CD8-positive, alpha-beta memory T cell (primary cell): ENCODE measurements around the gene GSC2. TPM values are rescaled to one million over a fixed set of nuclear protein-coding genes. Genes with fewer than 3 reads are reported as not detected.

Experiments
- CTCF ChIA-PET: fragments of 350-600 bp; sonication (Branson Sonifier 250); formaldehyde crosslinking; loops from one replicate; lab custom pipeline; 2021; ENCODE audit warnings: antibody characterized with exemption; lab: Charles Lee
- POLR2A ChIA-PET: fragments of 350-600 bp; sonication (Branson Sonifier 250); formaldehyde crosslinking; loops from one replicate; lab custom pipeline; 2021; ENCODE audit warnings: antibody characterized with exemption; lab: Charles Lee
- DNase-seq, 5 donors: peaks; one replicate each; pipeline versions ENCODE4 v3.0.0 to v3.0.0-alpha.2; 2020 to 2022; ENCODE audit warnings: mixed read lengths in 1 of 5
- H3K27ac ChIP-seq: one replicate; pipeline ENCODE4 v1.7.0; 2013; ENCODE audit warnings: low read depth, mild to moderate bottlenecking, low read length, moderate library complexity
- H3K27me3 ChIP-seq: 2 replicates; pipeline ENCODE4 v1.7.0; 2013; ENCODE audit warnings: low read length, mild to moderate bottlenecking; ENCODE audit not compliant: insufficient read depth, poor library complexity, severe bottlenecking
- H3K36me3 ChIP-seq: 2 replicates; pipeline ENCODE4 v1.7.0; 2013; ENCODE audit warnings: mild to moderate bottlenecking, low read length, moderate library complexity; ENCODE audit not compliant: insufficient read depth
- H3K4me1 ChIP-seq: 2 replicates; pipeline ENCODE4 v1.7.0; 2013; ENCODE audit warnings: mild to moderate bottlenecking, low read length, moderate library complexity; ENCODE audit not compliant: insufficient read depth
- H3K4me3 ChIP-seq: 2 replicates; pipeline ENCODE4 v1.7.0; 2013; ENCODE audit warnings: mild to moderate bottlenecking, low read length
- H3K9me3 ChIP-seq: 2 replicates; pipeline ENCODE4 v1.7.0; 2013; ENCODE audit warnings: mild to moderate bottlenecking, low read length
- H3K27ac Mint-ChIP-seq, 8 donors: one replicate each; pipeline ENCODE4 v1.8.0; 2020 to 2021; ENCODE audit warnings: mixed read lengths in 8 of 8, mild to moderate bottlenecking in 6 of 8, inconsistent platforms in 3 of 8, moderate library complexity in 3 of 8
- H3K27me3 Mint-ChIP-seq, 2 donors: one replicate each; pipeline ENCODE4 v1.8.0; 2020 to 2021; ENCODE audit warnings: mixed read lengths in 2 of 2, mild to moderate bottlenecking in 1 of 2, moderate library complexity in 1 of 2
- H3K36me3 Mint-ChIP-seq, 3 donors: one replicate each; pipeline ENCODE4 v1.8.0; 2020 to 2021; ENCODE audit warnings: mixed read lengths in 3 of 3, inconsistent platforms in 1 of 3, mild to moderate bottlenecking in 1 of 3
- H3K4me1 Mint-ChIP-seq, 3 donors: one replicate each; pipeline ENCODE4 v1.8.0; 2020 to 2021; ENCODE audit warnings: mixed read lengths in 3 of 3, inconsistent platforms in 1 of 3, mild to moderate bottlenecking in 1 of 3
- H3K4me3 Mint-ChIP-seq, 7 donors: one replicate each; pipeline ENCODE4 v1.8.0; 2020 to 2021; ENCODE audit warnings: mixed read lengths in 7 of 7, mild to moderate bottlenecking in 6 of 7, moderate library complexity in 4 of 7, inconsistent platforms in 2 of 7
- H3K9me3 Mint-ChIP-seq, 5 donors: one replicate each; pipeline ENCODE4 v1.8.0; 2020 to 2022; ENCODE audit warnings: mixed read lengths in 5 of 5, mild to moderate bottlenecking in 3 of 5, moderate library complexity in 2 of 5, inconsistent platforms in 1 of 5
- polyA plus RNA-seq: library from polyadenylated mRNA; unstranded; fragments of 300-500 nt; fragmentation: Illumina TruSeq; gene quantifications from one replicate; pipeline ENCODE4 v1.2.3, GENCODE V29; 2021
- total RNA-seq, 2 experiments: library from RNA; stranded (reverse); gene quantifications; one replicate each; pipeline ENCODE4 v1.2.3, GENCODE V29; 2021

GSC2 gene
- total and polyA plus RNA-seq, 3 experiments from 2014 or later: not detected

GRCh38 chr22:19176175-19176643, 26.1 kb upstream of the GSC2 start:
- Mint-ChIP-seq H3K4me3 (peak overlapping the region; percentile 17 to 71 (median 66)), H3K36me3 (peaks cover 0 to 9% (median 0%) of the 10 kb centered on the region in 3 donors), H3K4me1 (peaks cover 16 to 43% (median 22%) of the 10 kb centered on the region in 3 donors), H3K27ac (peak overlapping the region in 4 of 8 donors; percentile 45 to 70 (median 60)), H3K9me3 (no peaks in the 10 kb centered on the region), H3K27me3 (no peaks in the 10 kb centered on the region)
- Histone ChIP-seq H3K36me3 (peaks cover 5% of the 10 kb centered on the region), H3K4me1 (peaks cover 27% of the 10 kb centered on the region), H3K9me3 (no peaks in the 10 kb centered on the region), H3K27me3 (no peaks in the 10 kb centered on the region), H3K4me3 (no peak overlapping the region), H3K27ac (peak overlapping the region; percentile 7)
- POLR2A ChIA-PET: no interaction called here
- CTCF ChIA-PET: no interaction called here
- no peak for DNase-seq

DNA sequence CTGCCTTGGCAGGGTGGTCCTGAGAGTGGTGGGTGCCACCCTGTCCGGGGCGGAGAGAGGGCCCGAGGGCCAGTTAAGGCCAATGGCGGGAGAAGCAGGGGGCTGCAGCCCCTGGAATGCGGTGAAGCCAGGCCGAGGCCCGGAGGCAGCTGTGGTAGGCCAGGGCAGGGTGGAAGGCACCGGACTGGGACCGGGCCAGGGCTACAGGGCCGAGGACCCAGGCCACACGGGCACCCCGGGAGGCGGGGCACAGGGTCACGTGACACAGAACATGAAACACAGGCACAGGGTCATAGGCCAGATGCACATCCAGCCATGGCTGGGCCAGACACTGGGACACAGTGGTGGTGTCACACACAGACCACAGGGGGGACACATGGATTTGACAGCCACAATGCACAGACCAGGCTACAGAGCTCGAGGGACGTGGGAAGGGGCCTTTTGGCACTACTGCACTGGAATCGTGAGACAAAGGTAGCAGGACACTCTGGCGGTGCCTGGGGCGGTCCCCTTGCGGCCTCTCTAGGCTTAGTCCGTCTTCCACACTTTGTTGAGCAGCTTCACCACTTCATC, 25.6 kb upstream of the GSC2 start:
- no peak overlapping the region for H3K4me3 ChIP-seq
- H3K36me3 ChIP-seq: peaks cover 5% of the 10 kb centered on the region
- no peak overlapping the region for H3K27ac ChIP-seq
- peaks cover 19 to 46% (median 25%) of the 10 kb centered on the region in 3 donors for H3K4me1 Mint-ChIP-seq
- H3K9me3 Mint-ChIP-seq: no peaks in the 10 kb centered on the region
- peaks cover 32% of the 10 kb centered on the region for H3K4me1 ChIP-seq
- H3K27me3 Mint-ChIP-seq: no peaks in the 10 kb centered on the region
- peak overlapping the region in 5 of 8 donors; percentile 14 to 82 (median 58) for H3K27ac Mint-ChIP-seq
- no peak for DNase-seq
- peaks cover 0 to 14% (median 0%) of the 10 kb centered on the region in 3 donors for H3K36me3 Mint-ChIP-seq
- ChIA-PET CTCF (interaction anchor here (1.5 kb wide), 1 partner anchor 31 kb away, joined by 4 read pairs; the partner anchor contains the start of gene ESS2), POLR2A (no interaction called here)
- no peaks in the 10 kb centered on the region for H3K27me3 ChIP-seq
- peak overlapping the region; percentile 17 to 64 (median 30) for H3K4me3 Mint-ChIP-seq
- no peaks in the 10 kb centered on the region for H3K9me3 ChIP-seq

DNA sequence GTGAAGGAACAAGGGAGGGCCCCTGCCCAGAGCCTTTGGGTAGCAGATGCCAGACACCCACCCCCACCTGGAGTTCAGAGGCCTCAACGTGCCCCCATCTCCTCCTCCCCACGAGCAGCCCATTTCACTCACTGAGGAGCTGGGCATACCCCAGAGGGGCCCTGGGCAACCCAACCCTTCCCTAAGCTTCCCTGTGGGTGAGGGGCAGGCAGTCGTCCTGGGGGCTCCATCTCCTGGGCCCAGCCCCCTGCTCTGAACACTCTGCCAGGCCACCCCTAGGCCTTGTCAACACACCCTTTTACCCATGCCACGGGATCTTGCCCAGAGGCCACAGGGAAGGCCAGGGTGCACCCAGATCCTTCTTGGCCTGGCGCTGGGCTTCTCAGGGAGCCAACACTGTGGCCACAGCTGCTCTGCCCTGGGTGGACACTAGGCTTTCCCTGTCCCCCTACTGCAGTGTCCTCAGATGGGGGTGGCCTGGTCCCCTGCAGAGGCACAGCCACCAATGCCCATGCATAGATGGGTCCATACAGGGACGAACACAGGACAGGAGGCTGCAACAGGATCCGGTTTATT, 25.0 kb upstream of the GSC2 start:
- no peaks in the 10 kb centered on the region for H3K9me3 ChIP-seq
- no peak for DNase-seq
- POLR2A ChIA-PET: no interaction called here
- no peak overlapping the region for H3K4me3 ChIP-seq
- CTCF ChIA-PET: interaction anchor here (1.5 kb wide), 1 partner anchor 31 kb away, joined by 4 read pairs; the partner anchor contains the start of gene ESS2
- H3K9me3 Mint-ChIP-seq: no peaks in the 10 kb centered on the region
- peaks cover 3 to 4% of the 10 kb centered on the region in 2 donors for H3K27me3 Mint-ChIP-seq
- peaks cover 24 to 52% (median 29%) of the 10 kb centered on the region in 3 donors for H3K4me1 Mint-ChIP-seq
- H3K27me3 ChIP-seq: peaks cover under 1% of the 10 kb centered on the region
- H3K4me1 ChIP-seq: peaks cover 37% of the 10 kb centered on the region
- H3K27ac Mint-ChIP-seq: peak overlapping the region in 3 of 8 donors; percentile 5 to 60 (median 45)
- peaks cover 0 to 14% (median 0%) of the 10 kb centered on the region in 3 donors for H3K36me3 Mint-ChIP-seq
- H3K27ac ChIP-seq: no peak overlapping the region
- H3K4me3 Mint-ChIP-seq: peak overlapping the region in 2 of 7 donors; percentile 19 to 61
- peaks cover 5% of the 10 kb centered on the region for H3K36me3 ChIP-seq

GRCh38 chr22:19174106-19175025, 24.3 kb upstream of the GSC2 start:
- H3K9me3 ChIP-seq: no peaks in the 10 kb centered on the region
- peaks cover 5% of the 10 kb centered on the region for H3K36me3 ChIP-seq
- no peak overlapping the region for H3K4me3 ChIP-seq
- no peak overlapping the region for H3K27ac ChIP-seq
- ChIA-PET CTCF (interaction anchor here (1.5 kb wide), 1 partner anchor 30 kb away, joined by 4 read pairs; the partner anchor contains the start of gene ESS2), POLR2A (no interaction called here)
- Mint-ChIP-seq H3K27me3 (peaks cover 3 to 7% of the 10 kb centered on the region in 2 donors), H3K27ac (peak overlapping the region in 3 of 8 donors; percentile 1 to 94 (median 71)), H3K4me3 (peak overlapping the region in 2 of 7 donors; percentile 32 to 94), H3K4me1 (peaks cover 24 to 53% (median 28%) of the 10 kb centered on the region in 3 donors), H3K36me3 (peaks cover 0 to 14% (median 0%) of the 10 kb centered on the region in 3 donors), H3K9me3 (no peaks in the 10 kb centered on the region)
- DNase-seq: no peak
- peaks cover 8% of the 10 kb centered on the region for H3K27me3 ChIP-seq
- H3K4me1 ChIP-seq: peaks cover 40% of the 10 kb centered on the region

DNA sequence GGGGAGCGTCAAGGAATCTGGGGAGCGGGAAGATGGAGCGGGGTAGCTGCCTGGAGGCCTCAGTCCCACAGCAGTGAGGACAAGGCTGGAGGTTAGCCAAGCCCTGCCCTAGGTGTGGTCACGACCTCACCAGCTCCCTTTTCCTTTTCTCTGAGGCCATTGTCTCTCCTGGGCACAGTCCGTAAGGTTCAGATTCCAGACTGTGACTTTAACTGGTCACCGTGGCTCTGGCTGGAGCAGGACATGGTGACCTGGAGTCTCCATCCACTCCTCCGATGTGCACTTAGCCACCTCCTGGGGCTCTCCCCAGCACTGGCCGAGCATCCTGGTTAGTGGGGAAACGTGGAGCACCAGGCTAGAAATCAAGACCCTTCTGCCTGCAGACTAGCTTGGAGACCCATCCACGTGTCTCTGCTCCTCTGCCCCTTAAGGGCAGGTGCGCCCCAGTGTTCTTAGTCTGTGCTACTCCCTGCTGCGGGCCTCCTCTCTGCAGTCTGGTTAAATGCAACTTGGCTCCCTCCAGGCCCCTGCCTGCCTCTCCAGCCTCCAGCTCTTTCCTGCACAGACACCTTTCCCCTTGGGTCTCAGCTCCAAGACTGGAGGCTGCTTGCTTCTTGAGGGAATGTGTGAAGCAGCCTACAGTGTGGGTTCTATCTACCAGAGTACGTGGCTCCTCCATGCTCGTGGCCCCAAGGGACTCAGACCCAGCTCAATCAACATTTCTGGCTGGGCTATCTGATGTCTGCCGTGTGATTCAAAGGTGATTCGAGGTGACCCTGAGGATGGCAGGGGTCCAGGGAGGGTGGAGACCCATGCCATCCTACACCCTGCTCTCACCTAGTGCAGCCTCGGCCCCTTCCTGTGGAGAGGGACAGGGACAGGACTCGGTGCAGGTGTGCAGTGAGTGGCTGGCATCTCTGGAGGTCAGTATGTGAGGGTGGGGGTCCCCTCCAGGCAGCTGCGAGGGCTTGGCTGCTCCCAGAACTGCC, 23.2 kb upstream of the GSC2 start:
- Mint-ChIP-seq H3K27me3 (peaks cover 11 to 17% of the 10 kb centered on the region in 2 donors), H3K27ac (peak overlapping the region; percentile 65 to 97 (median 93)), H3K36me3 (peaks cover 0 to 11% (median 0%) of the 10 kb centered on the region in 3 donors), H3K4me3 (peak overlapping the region; percentile 79 to 95 (median 93)), H3K4me1 (peaks cover 23 to 58% (median 25%) of the 10 kb centered on the region in 3 donors), H3K9me3 (no peaks in the 10 kb centered on the region)
- DNase-seq: no peak
- peak overlapping the region; percentile 93 for H3K4me3 ChIP-seq
- H3K4me1 ChIP-seq: peaks cover 37% of the 10 kb centered on the region
- H3K27me3 ChIP-seq: peaks cover 18% of the 10 kb centered on the region
- POLR2A ChIA-PET: interaction anchor here (0.6 kb wide), 1 partner anchor 8 kb away, joined by 3 read pairs; no protein-coding TSS in a partner anchor
- CTCF ChIA-PET: no interaction called here
- H3K9me3 ChIP-seq: no peaks in the 10 kb centered on the region
- H3K36me3 ChIP-seq: peaks cover 5% of the 10 kb centered on the region
- peak overlapping the region; percentile 97 for H3K27ac ChIP-seq

GRCh38 chr22:19172213-19173046, 22.3 kb upstream of the GSC2 start:
- Histone ChIP-seq H3K4me3 (peak overlapping the region; percentile 93), H3K4me1 (peaks cover 37% of the 10 kb centered on the region), H3K27ac (peak overlapping the region; percentile 97), H3K27me3 (peaks cover 26% of the 10 kb centered on the region), H3K36me3 (peaks cover 5% of the 10 kb centered on the region), H3K9me3 (no peaks in the 10 kb centered on the region)
- H3K36me3 Mint-ChIP-seq: peaks cover 0 to 11% (median 0%) of the 10 kb centered on the region in 3 donors
- H3K4me1 Mint-ChIP-seq: peaks cover 23 to 59% (median 25%) of the 10 kb centered on the region in 3 donors
- no peak for DNase-seq
- ChIA-PET CTCF (no interaction called here), POLR2A (interaction anchor here (0.6 kb wide), 1 partner anchor 9 kb away, joined by 3 read pairs; no protein-coding TSS in a partner anchor)
- peak overlapping the region; percentile 92 to 95 (median 94) for H3K4me3 Mint-ChIP-seq
- peaks cover 18 to 27% of the 10 kb centered on the region in 2 donors for H3K27me3 Mint-ChIP-seq
- H3K9me3 Mint-ChIP-seq: no peaks in the 10 kb centered on the region
- peak overlapping the region; percentile 65 to 97 (median 93) for H3K27ac Mint-ChIP-seq
